ENCODE data around the gene SCARB1.

SCARB1 gene

GRCh38 chr12:124837958-124838803 is 25.5 kb downstream of the SCARB1 start:
- no peak for FAIRE-seq

- no peak for FAIRE-seq
Observed at GRCh38 chr12:124837249-124837897, 26.3 kb downstream of the SCARB1 start.

- no peak for FAIRE-seq
Observed at GRCh38 chr12:124836759-124837158, 26.9 kb downstream of the SCARB1 start.

GRCh38 chr12:124835656-124836410 is 27.8 kb downstream of the SCARB1 start:
- no peak for FAIRE-seq

- FAIRE-seq, result no peak
Observed at GRCh38 chr12:124834822-124835221, 28.8 kb downstream of the SCARB1 start.

GRCh38 chr12:124833693-124834122 is 30.0 kb downstream of the SCARB1 start:
- FAIRE-seq, result no peak

- FAIRE-seq, result no peak
Observed at GRCh38 chr12:124832856-124833255, 30.8 kb downstream of the SCARB1 start.

GRCh38 chr12:124831590-124831989 is 32.1 kb downstream of the SCARB1 start:
- no peak for FAIRE-seq

- no peak for FAIRE-seq
Observed at GRCh38 chr12:124830306-124830705, 33.4 kb downstream of the SCARB1 start.

GRCh38 chr12:124829708-124830304 is 33.9 kb downstream of the SCARB1 start:
- no peak for FAIRE-seq

GRCh38 chr12:124829008-124829707 is 34.5 kb downstream of the SCARB1 start:
- no peak for FAIRE-seq

- peak; percentile 88 for FAIRE-seq
Observed at GRCh38 chr12:124828264-124829007, 35.2 kb downstream of the SCARB1 start.

GRCh38 chr12:124827588-124828184 is 36.0 kb downstream of the SCARB1 start:
- FAIRE-seq, result no peak

GRCh38 chr12:124824195-124824594 is 39.5 kb downstream of the SCARB1 start:
- FAIRE-seq, result no peak

GRCh38 chr12:124823272-124823970 is 40.2 kb downstream of the SCARB1 start:
- FAIRE-seq, result no peak

GRCh38 chr12:124822218-124822617 is 41.4 kb downstream of the SCARB1 start:
- FAIRE-seq, result no peak

- no peak for FAIRE-seq
Observed at GRCh38 chr12:124821252-124822200, 42.1 kb downstream of the SCARB1 start.

- no peak for FAIRE-seq
Observed at GRCh38 chr12:124820199-124820598, 43.5 kb downstream of the SCARB1 start.

GRCh38 chr12:124819525-124819924 is 44.1 kb downstream of the SCARB1 start:
- FAIRE-seq, result no peak

Measured in G401.6 (cell line).